Measurements from ENCODE around the gene TP53BP2. TPM values are rescaled to one million over a fixed set of nuclear protein-coding genes. Genes with fewer than 3 reads are reported as not detected.
A peak's percentile ranks its signal among the peaks of the same experiment; 100 is the strongest.

Gene TP53BP2
- total RNA-seq, 1 donor from 2014 or later, result 63.8 TPM

DNA sequence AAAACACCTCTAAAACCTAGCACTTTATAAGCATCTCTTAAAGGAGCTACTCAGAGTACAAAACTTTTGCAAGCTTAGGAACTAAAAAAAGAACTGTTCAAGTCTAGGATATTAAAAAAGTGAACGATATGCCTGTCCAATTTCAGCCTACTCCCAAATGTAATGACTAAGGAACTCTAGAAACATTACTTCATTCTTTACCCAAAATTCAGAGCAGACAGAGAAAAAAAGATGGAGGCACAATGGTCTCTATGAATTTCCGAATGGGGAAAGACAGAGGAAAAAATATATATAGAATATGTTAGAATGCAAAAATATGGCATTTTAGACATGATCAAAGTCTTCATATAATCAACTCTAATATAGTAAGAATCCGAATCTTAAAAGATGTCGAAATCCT lies 61.2 kb downstream of the TP53BP2 start:
- Mint-ChIP-seq H3K27ac (peak overlapping the region; percentile 65), H3K9me3 (no peaks in the 10 kb centered on the region), H3K4me3 (no peak overlapping the region), H3K27me3 (ENCODE audit: low read depth) (no peaks in the 10 kb centered on the region), H3K36me3 (peaks cover 45% of the 10 kb centered on the region), H3K4me1 (peaks cover 8% of the 10 kb centered on the region)
- TF ChIP-seq, protein P1, sequence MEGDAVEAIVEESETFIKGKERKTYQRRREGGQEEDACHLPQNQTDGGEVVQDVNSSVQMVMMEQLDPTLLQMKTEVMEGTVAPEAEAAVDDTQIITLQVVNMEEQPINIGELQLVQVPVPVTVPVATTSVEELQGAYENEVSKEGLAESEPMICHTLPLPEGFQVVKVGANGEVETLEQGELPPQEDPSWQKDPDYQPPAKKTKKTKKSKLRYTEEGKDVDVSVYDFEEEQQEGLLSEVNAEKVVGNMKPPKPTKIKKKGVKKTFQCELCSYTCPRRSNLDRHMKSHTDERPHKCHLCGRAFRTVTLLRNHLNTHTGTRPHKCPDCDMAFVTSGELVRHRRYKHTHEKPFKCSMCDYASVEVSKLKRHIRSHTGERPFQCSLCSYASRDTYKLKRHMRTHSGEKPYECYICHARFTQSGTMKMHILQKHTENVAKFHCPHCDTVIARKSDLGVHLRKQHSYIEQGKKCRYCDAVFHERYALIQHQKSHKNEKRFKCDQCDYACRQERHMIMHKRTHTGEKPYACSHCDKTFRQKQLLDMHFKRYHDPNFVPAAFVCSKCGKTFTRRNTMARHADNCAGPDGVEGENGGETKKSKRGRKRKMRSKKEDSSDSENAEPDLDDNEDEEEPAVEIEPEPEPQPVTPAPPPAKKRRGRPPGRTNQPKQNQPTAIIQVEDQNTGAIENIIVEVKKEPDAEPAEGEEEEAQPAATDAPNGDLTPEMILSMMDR (IDR thresholded peaks at IDR 0.05; ENCODE audit: unreplicated experiment), result no peak
- DNase-seq (ENCODE audit: low spot score in 2 of 2, unreplicated experiment in 2 of 2), result no peak

DNA sequence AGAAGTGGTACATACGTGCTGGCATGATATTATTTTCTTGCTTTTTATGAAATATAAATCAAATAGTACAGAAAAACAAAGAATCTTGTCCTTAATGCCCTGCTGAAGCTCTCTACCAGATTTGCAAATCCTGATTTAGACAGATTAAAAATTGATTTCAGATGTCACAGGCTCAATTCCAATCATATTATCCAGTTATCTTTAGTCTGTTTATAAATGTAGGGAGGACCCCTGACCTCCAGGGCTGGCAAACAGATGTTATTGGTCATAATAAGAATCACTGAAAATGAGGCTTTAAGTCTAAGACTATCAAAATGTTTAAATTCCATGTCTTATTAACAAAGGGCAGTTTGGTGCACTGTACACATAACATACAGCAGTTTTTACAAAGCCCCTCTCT lies 62.1 kb downstream of the TP53BP2 start:
- H3K27me3 Mint-ChIP-seq (ENCODE audit: low read depth), result no peaks in the 10 kb centered on the region
- H3K4me3 Mint-ChIP-seq, result no peak overlapping the region
- H3K4me1 Mint-ChIP-seq, result peaks cover 8% of the 10 kb centered on the region
- TF ChIP-seq, protein P1 (IDR thresholded peaks at IDR 0.05; ENCODE audit: unreplicated experiment), result no peak
- H3K9me3 Mint-ChIP-seq, result no peaks in the 10 kb centered on the region
- peaks cover 48% of the 10 kb centered on the region for H3K36me3 Mint-ChIP-seq
- no peak for DNase-seq (ENCODE audit: low spot score in 2 of 2, unreplicated experiment in 2 of 2)
- H3K27ac Mint-ChIP-seq, result no peak overlapping the region

DNA sequence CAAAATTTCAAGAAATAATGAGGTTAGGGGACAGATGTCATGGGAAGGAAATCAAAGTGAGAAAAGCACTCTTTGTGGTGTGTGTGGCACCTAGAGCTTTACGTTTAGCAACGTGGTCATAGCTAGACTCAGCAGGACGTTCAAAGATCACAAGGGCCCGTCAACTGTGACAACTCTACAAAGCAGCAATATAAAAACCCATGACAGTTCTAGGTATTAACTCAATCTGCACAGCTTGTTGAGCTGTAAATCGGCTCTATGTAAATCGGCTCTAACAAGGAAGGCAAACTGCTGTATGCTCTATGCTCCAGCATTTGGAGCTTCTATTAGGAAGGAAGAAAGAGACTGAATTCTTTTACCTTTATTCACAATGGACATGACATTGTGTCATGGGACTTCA lies 64.8 kb downstream of the TP53BP2 start:
- Mint-ChIP-seq H3K4me1 (peaks cover 13% of the 10 kb centered on the region), H3K4me3 (no peak overlapping the region), H3K36me3 (peaks cover 54% of the 10 kb centered on the region), H3K27ac (no peak overlapping the region), H3K27me3 (ENCODE audit: low read depth) (no peaks in the 10 kb centered on the region), H3K9me3 (no peaks in the 10 kb centered on the region)
- TF ChIP-seq, protein P1 (IDR thresholded peaks at IDR 0.05; ENCODE audit: unreplicated experiment), result no peak
- no peak for DNase-seq (ENCODE audit: low spot score in 2 of 2, unreplicated experiment in 2 of 2)

GRCh38 chr1:223780318-223780717 lies 65.4 kb downstream of the TP53BP2 start:
- no peaks in the 10 kb centered on the region for H3K9me3 Mint-ChIP-seq
- TF ChIP-seq, protein P1 (IDR thresholded peaks at IDR 0.05; ENCODE audit: unreplicated experiment), result no peak
- no peak for DNase-seq (ENCODE audit: low spot score in 2 of 2, unreplicated experiment in 2 of 2)
- H3K4me1 Mint-ChIP-seq, result peaks cover 8% of the 10 kb centered on the region
- H3K4me3 Mint-ChIP-seq, result no peak overlapping the region
- peaks cover 54% of the 10 kb centered on the region for H3K36me3 Mint-ChIP-seq
- H3K27ac Mint-ChIP-seq, result no peak overlapping the region
- H3K27me3 Mint-ChIP-seq (ENCODE audit: low read depth), result no peaks in the 10 kb centered on the region

GRCh38 chr1:223776826-223777454 lies 68.8 kb downstream of the TP53BP2 start:
- Mint-ChIP-seq H3K27ac (peak overlapping the region; percentile 39), H3K27me3 (ENCODE audit: low read depth) (no peaks in the 10 kb centered on the region), H3K36me3 (peaks cover 56% of the 10 kb centered on the region), H3K4me1 (peaks cover 21% of the 10 kb centered on the region), H3K9me3 (no peaks in the 10 kb centered on the region), H3K4me3 (no peak overlapping the region)
- TF ChIP-seq, protein P1 (IDR thresholded peaks at IDR 0.05; ENCODE audit: unreplicated experiment), result no peak
- DNase-seq (ENCODE audit: low spot score in 2 of 2, unreplicated experiment in 2 of 2), result no peak

Data from mesothelial cell of epicardium (in vitro differentiated cells).